ENCODE measurements around the gene RNF213.

DNA sequence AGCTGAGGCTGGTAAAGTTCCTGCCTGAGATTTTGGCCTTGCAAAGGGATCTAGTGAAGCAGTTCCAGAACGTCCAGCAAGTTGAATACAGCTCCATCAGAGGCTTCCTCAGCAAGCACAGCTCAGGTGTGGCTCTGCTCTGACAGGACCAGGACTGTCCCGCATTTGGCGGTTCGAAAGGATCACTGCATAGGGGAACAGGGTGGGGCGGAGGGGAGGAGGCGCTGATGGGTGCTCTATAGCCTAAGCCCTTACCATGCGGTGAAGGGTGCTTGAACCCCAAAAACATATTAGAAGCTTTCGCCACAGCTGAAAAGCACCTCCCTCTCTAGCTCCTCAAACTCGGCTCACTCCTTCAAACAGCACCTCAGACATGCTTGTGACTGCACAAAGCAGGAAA lies 124.4 kb downstream of the RNF213 start:
- TF ChIP-seq, protein P1, sequence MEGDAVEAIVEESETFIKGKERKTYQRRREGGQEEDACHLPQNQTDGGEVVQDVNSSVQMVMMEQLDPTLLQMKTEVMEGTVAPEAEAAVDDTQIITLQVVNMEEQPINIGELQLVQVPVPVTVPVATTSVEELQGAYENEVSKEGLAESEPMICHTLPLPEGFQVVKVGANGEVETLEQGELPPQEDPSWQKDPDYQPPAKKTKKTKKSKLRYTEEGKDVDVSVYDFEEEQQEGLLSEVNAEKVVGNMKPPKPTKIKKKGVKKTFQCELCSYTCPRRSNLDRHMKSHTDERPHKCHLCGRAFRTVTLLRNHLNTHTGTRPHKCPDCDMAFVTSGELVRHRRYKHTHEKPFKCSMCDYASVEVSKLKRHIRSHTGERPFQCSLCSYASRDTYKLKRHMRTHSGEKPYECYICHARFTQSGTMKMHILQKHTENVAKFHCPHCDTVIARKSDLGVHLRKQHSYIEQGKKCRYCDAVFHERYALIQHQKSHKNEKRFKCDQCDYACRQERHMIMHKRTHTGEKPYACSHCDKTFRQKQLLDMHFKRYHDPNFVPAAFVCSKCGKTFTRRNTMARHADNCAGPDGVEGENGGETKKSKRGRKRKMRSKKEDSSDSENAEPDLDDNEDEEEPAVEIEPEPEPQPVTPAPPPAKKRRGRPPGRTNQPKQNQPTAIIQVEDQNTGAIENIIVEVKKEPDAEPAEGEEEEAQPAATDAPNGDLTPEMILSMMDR (IDR thresholded peaks at IDR 0.05; ENCODE audit: low read length), result no peak
- TF ChIP-seq EZH2 (IDR thresholded peaks at IDR 0.05; ENCODE audit: borderline replicate concordance, low read length), result no peak
